ENCODE measurements around the gene EPHB1. TPM values are rescaled to one million over a fixed set of nuclear protein-coding genes. Genes with fewer than 3 reads are reported as not detected.
"Not testable (repeated sequence)": the region's sequence is repeated elsewhere in the genome, so short reads cannot be mapped to it uniquely, and the experiment has no call there.

The EPHB1 gene
- total RNA-seq, 1 experiment from 2014 or later, result 2.8 TPM

- H4K5ac ChIP-seq (ENCODE audit: insufficient read length, low read depth, low read length), result no peak overlapping the region
- no peak overlapping the region for H3K27ac ChIP-seq (ENCODE audit: insufficient read length, low read depth, low read length)
- no peak overlapping the region for H3K14ac ChIP-seq (ENCODE audit: insufficient read depth, low read length)
- H4K8ac ChIP-seq (replicated peaks; ENCODE audit: insufficient read length, low read depth, low read length), result no peak overlapping the region
- no peak overlapping the region for H3K4ac ChIP-seq (ENCODE audit: low read depth, low read length)
- no peaks in the 10 kb centered on the region for H3K79me1 ChIP-seq (ENCODE audit: insufficient read depth, low read depth, low read length, poor library complexity, severe bottlenecking)
- no peak overlapping the region for H3K18ac ChIP-seq (ENCODE audit: insufficient read length, low read depth, low read length)
- Mint-ChIP-seq H3K4me1 (no peaks in the 10 kb centered on the region), H3K27me3 (ENCODE audit: low read depth) (peaks cover 11% of the 10 kb centered on the region), H3K9me3 (no peaks in the 10 kb centered on the region), H3K36me3 (ENCODE audit: insufficient read depth in 1 of 3, low read depth in 3 of 3) (no peaks in the 10 kb centered on the region), H3K27ac (no peak overlapping the region), H3K4me3 (no peak overlapping the region)
- no peak overlapping the region for H3K9ac ChIP-seq (ENCODE audit: extremely low read depth, insufficient read length, low read length)
- H2BK5ac ChIP-seq (ENCODE audit: insufficient read length, low read length), result no peak overlapping the region
- H2BK15ac ChIP-seq (ENCODE audit: low read depth, low read length), result no peak overlapping the region
- H3K79me2 ChIP-seq (ENCODE audit: insufficient read depth, low read length), result no peaks in the 10 kb centered on the region
- no peak overlapping the region for H3K4me2 ChIP-seq (ENCODE audit: insufficient read depth, insufficient read length, low read length)
- H3K27me3 ChIP-seq (ENCODE audit: insufficient read depth, low read length), result no peaks in the 10 kb centered on the region
- no peak overlapping the region for H2BK20ac ChIP-seq (ENCODE audit: low read depth, low read length, poor library complexity, severe bottlenecking)
- no peak overlapping the region for H2AK5ac ChIP-seq (ENCODE audit: insufficient read length, low read length)
- H4K20me1 ChIP-seq (ENCODE audit: control insufficient read depth, insufficient read depth, insufficient read length), result no peaks in the 10 kb centered on the region
- no peak overlapping the region for H3T11ph ChIP-seq (ENCODE audit: low read length)
- no peak overlapping the region for H2AFZ ChIP-seq (ENCODE audit: low read length)
- H3K23ac ChIP-seq (ENCODE audit: insufficient read length, low read depth, low read length), result no peak overlapping the region
- H2BK12ac ChIP-seq (ENCODE audit: insufficient read length, low read depth, low read length), result no peak overlapping the region
- H3K4me1 ChIP-seq (ENCODE audit: insufficient read depth, low read length), result no peaks in the 10 kb centered on the region
- WGBS (ENCODE audit: extremely low coverage, insufficient read length, low lambda C conversion rate), result no CpG with 5 or more reads among the region's 5 CpGs
- no peak overlapping the region for H4K91ac ChIP-seq (ENCODE audit: insufficient read length, low read depth, low read length)
- H2BK120ac ChIP-seq (ENCODE audit: low read depth, low read length, poor library complexity, severe bottlenecking), result no peak overlapping the region
- DNase-seq, result no peak
- no peak overlapping the region for H3K56ac ChIP-seq (ENCODE audit: insufficient read length, low read depth, low read length)
- TF ChIP-seq CTCF (conservative IDR thresholded peaks at IDR 0.05), result no peak
- no peaks in the 10 kb centered on the region for H3K9me3 ChIP-seq (ENCODE audit: control insufficient read depth, low read depth, low read length)
- no peaks in the 10 kb centered on the region for H3K23me2 ChIP-seq (ENCODE audit: insufficient read length, low read depth, low read length, poor library complexity, severe bottlenecking)
These were observed 17.7 kb upstream of the EPHB1 start for GRCh38 chr3:134777341-134777740.

GRCh38 chr3:134788283-134788682, 6.8 kb upstream of the EPHB1 start:
- H2BK15ac ChIP-seq (ENCODE audit: low read depth, low read length); H2BK120ac ChIP-seq (ENCODE audit: low read depth, low read length, poor library complexity, severe bottlenecking); H2BK5ac ChIP-seq (ENCODE audit: insufficient read length, low read length); H2BK20ac ChIP-seq (ENCODE audit: low read depth, low read length, poor library complexity, severe bottlenecking); H3K9ac ChIP-seq (ENCODE audit: extremely low read depth, insufficient read length, low read length); H2AK5ac ChIP-seq (ENCODE audit: insufficient read length, low read length); H3K18ac ChIP-seq (ENCODE audit: insufficient read length, low read depth, low read length); H3K56ac ChIP-seq (ENCODE audit: insufficient read length, low read depth, low read length); H4K20me1 ChIP-seq (ENCODE audit: control insufficient read depth, insufficient read depth, insufficient read length); H3K4ac ChIP-seq (ENCODE audit: low read depth, low read length); H3K36me3 Mint-ChIP-seq (ENCODE audit: insufficient read depth in 1 of 3, low read depth in 3 of 3); H3K9me3 Mint-ChIP-seq; H3K27ac ChIP-seq (ENCODE audit: insufficient read length, low read depth, low read length); H3K4me1 ChIP-seq (ENCODE audit: insufficient read depth, low read length); DNase-seq; H3K23ac ChIP-seq (ENCODE audit: insufficient read length, low read depth, low read length); H3K27ac Mint-ChIP-seq; H4K5ac ChIP-seq (ENCODE audit: insufficient read length, low read depth, low read length); H4K8ac ChIP-seq (replicated peaks; ENCODE audit: insufficient read length, low read depth, low read length); H3K79me1 ChIP-seq (ENCODE audit: insufficient read depth, low read depth, low read length, poor library complexity, severe bottlenecking); H3K4me1 Mint-ChIP-seq; H3K23me2 ChIP-seq (ENCODE audit: insufficient read length, low read depth, low read length, poor library complexity, severe bottlenecking); H3K4me3 Mint-ChIP-seq; H3K14ac ChIP-seq (ENCODE audit: insufficient read depth, low read length); H3K4me2 ChIP-seq (ENCODE audit: insufficient read depth, insufficient read length, low read length); H3K9me3 ChIP-seq (ENCODE audit: control insufficient read depth, low read depth, low read length); H4K91ac ChIP-seq (ENCODE audit: insufficient read length, low read depth, low read length); H3T11ph ChIP-seq (ENCODE audit: low read length); H3K27me3 ChIP-seq (ENCODE audit: insufficient read depth, low read length); H2AFZ ChIP-seq (ENCODE audit: low read length); H3K79me2 ChIP-seq (ENCODE audit: insufficient read depth, low read length); H2BK12ac ChIP-seq (ENCODE audit: insufficient read length, low read depth, low read length): not testable (repeated sequence)
- H3K27me3 Mint-ChIP-seq (ENCODE audit: low read depth), result peaks cover 45% of the 10 kb centered on the region
- no CpG with 5 or more reads among the region's 4 CpGs for WGBS (ENCODE audit: extremely low coverage, insufficient read length, low lambda C conversion rate)

All from H9 (cell line).